HG03025 (cell line): Measurements from ENCODE around the gene ZCCHC7.

Experiments
- ATAC-seq: cut with Tn5 transposase; IDR thresholded peaks from one replicate; pipeline ENCODE4 v1.9.1; 2021; ENCODE audit warnings: mild to moderate bottlenecking, moderate library complexity; ENCODE audit not compliant: unreplicated experiment, low FRiP score

The ZCCHC7 gene

GRCh38 chr9:37364751-37365360 is 244.5 kb downstream of the ZCCHC7 start:
- ATAC-seq, result no peak

- ATAC-seq, result no peak
Observed at GRCh38 chr9:37369671-37370070, 249.3 kb downstream of the ZCCHC7 start.

GRCh38 chr9:37370282-37370681 is 249.9 kb downstream of the ZCCHC7 start:
- ATAC-seq, result no peak

GRCh38 chr9:37370968-37371563 is 250.7 kb downstream of the ZCCHC7 start:
- peak; percentile 72 for ATAC-seq

- ATAC-seq, result no peak
Observed at GRCh38 chr9:37371565-37372464, 251.4 kb downstream of the ZCCHC7 start.

GRCh38 chr9:37372839-37373238 is 252.5 kb downstream of the ZCCHC7 start:
- ATAC-seq, result no peak

GRCh38 chr9:37373621-37374020 is 253.2 kb downstream of the ZCCHC7 start:
- no peak for ATAC-seq

GRCh38 chr9:37374892-37375291 is 254.5 kb downstream of the ZCCHC7 start:
- no peak for ATAC-seq

GRCh38 chr9:37377688-37378612 is 257.6 kb downstream of the ZCCHC7 start:
- no peak for ATAC-seq

GRCh38 chr9:37378613-37379004 is 258.2 kb downstream of the ZCCHC7 start:
- no peak for ATAC-seq

- ATAC-seq, result no peak
Observed at GRCh38 chr9:37379835-37380234, 259.5 kb downstream of the ZCCHC7 start.

- ATAC-seq, result no peak
Observed at GRCh38 chr9:37380570-37380969, 260.2 kb downstream of the ZCCHC7 start.

- no peak for ATAC-seq
Observed at GRCh38 chr9:37381094-37381741, 260.8 kb downstream of the ZCCHC7 start.

GRCh38 chr9:37382161-37382981 is 262.0 kb downstream of the ZCCHC7 start:
- ATAC-seq, result no peak

GRCh38 chr9:37382982-37383357 is 262.6 kb downstream of the ZCCHC7 start:
- ATAC-seq, result no peak

GRCh38 chr9:37383393-37383792 is 263.0 kb downstream of the ZCCHC7 start:
- no peak for ATAC-seq

GRCh38 chr9:37383876-37384746 is 263.7 kb downstream of the ZCCHC7 start:
- no peak for ATAC-seq

- ATAC-seq, result no peak
Observed at GRCh38 chr9:37385286-37385685, 264.9 kb downstream of the ZCCHC7 start.
